ENCODE data around the gene PBRM1. TPM values are rescaled to one million over a fixed set of nuclear protein-coding genes. Genes with fewer than 3 reads are reported as not detected.

PBRM1 gene
- total and polyA plus RNA-seq, 2 donors (not counting 3 experiments of a cell fraction or from before 2014, with no cell fraction given), result 26.7 to 87.1 TPM

- H3K4me1 ChIP-seq (ENCODE audit: control insufficient read depth, extremely low read depth, insufficient read depth, low read length), result peaks cover 38% of the 10 kb centered on the region
- peak overlapping the region; percentile 37 to 74 (median 48) for H3K4me3 ChIP-seq (replicated peaks in 1 of 3; ENCODE audit: insufficient read depth in 1 of 3, low read depth in 1 of 3, low read length in 3 of 3)
- peaks cover 0 to 4% of the 10 kb centered on the region in 2 experiments for H3K36me3 ChIP-seq (ENCODE audit: control insufficient read depth in 2 of 2, extremely low read depth in 1 of 2, insufficient read depth in 2 of 2, low read length in 2 of 2)
- CTCF ChIA-PET, result no interaction called here
- H4K20me1 ChIP-seq (replicated peaks; ENCODE audit: control insufficient read depth, extremely low read depth, insufficient read depth, low read length), result no peaks in the 10 kb centered on the region
- no peak for DNase-seq (ENCODE audit: low read depth, low spot score)
- intact Hi-C loops (cut with micrococcal nuclease) (no loop called here), dilution Hi-C loops (cut with MboI; ENCODE audit: extremely low pct_ligation_motif_present, low sequenced_read_pairs) (no loop called here)
- no peaks in the 10 kb centered on the region for H3K9me3 ChIP-seq (replicated peaks; ENCODE audit: control insufficient read depth, insufficient read depth, low read length)
- peaks cover 43% of the 10 kb centered on the region for H3K79me2 ChIP-seq (ENCODE audit: control insufficient read depth, insufficient read depth, low read length)
- peak overlapping the region; percentile 69 for H3K4me2 ChIP-seq (ENCODE audit: insufficient read depth, low read length)
- TF ChIP-seq CTCF (IDR thresholded peaks at IDR 0.05; ENCODE audit: extremely low read depth in 1 of 2, insufficient read depth in 1 of 2, low read depth in 1 of 2, low read length in 2 of 2) (peak in 1 of 2 donors; percentile 2), FOS (IDR thresholded peaks at IDR 0.05; ENCODE audit: borderline replicate concordance, insufficient read depth, low read length) (no peak), MYC (IDR thresholded peaks at IDR 0.05; ENCODE audit: low read depth, low read length) (no peak), JUN (IDR thresholded peaks at IDR 0.05; ENCODE audit: borderline replicate concordance, insufficient read depth, insufficient read length, low read depth) (no peak), EZH2 (IDR thresholded peaks at IDR 0.05; ENCODE audit: borderline replicate concordance, low read depth, low read length, severe bottlenecking) (no peak)
- TF ChIP-seq, protein P1, sequence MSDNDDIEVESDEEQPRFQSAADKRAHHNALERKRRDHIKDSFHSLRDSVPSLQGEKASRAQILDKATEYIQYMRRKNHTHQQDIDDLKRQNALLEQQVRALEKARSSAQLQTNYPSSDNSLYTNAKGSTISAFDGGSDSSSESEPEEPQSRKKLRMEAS (IDR thresholded peaks at IDR 0.05; ENCODE audit: insufficient read depth, insufficient read length), result no peak
- H3K27ac ChIP-seq (ENCODE audit: insufficient read depth, low read depth, low read length), result peak overlapping the region; percentile 57
- no peaks in the 10 kb centered on the region for H3K9me1 ChIP-seq (replicated peaks; ENCODE audit: control insufficient read depth, extremely low read depth, insufficient read depth, low read length)
- H2AFZ ChIP-seq (ENCODE audit: low read depth, low read length), result no peak overlapping the region
- H3K27me3 ChIP-seq (ENCODE audit: control insufficient read depth in 2 of 2, insufficient read depth in 2 of 2, low read length in 2 of 2), result no peaks in the 10 kb centered on the region
- FAIRE-seq, result no peak
- H3K9ac ChIP-seq (replicated peaks; ENCODE audit: extremely low read depth, insufficient read depth, low read length), result peak overlapping the region; percentile 80
- POLR2A ChIA-PET, result interaction anchor here (0.6 kb wide), 1 partner anchor 45 kb away, joined by 4 read pairs; no protein-coding TSS in a partner anchor
- no TSS peak for BruUV-seq (replicated peaks)
Observed at GRCh38 chr3:52537165-52537620, 148.5 kb downstream of the PBRM1 start.
